SK-N-MC (cell line): ENCODE results near the gene ARPC5L.

Experiments
- EZH2 ChIP-seq: fragments of 200-600 bp; sonication (generic); IDR thresholded peaks from one replicate; pipeline ENCODE4 v1.6.1; 2017; ENCODE audit warnings: antibody characterized with exemption
- POLR2AphosphoS5 ChIP-seq: IDR thresholded peaks from 2 replicates; pipeline ENCODE4 v1.6.1; 2012; ENCODE audit warnings: mild to moderate bottlenecking, low read depth, low read length, borderline replicate concordance

- no peak for TF ChIP-seq POLR2AphosphoS5
- no peak for TF ChIP-seq EZH2
Measured at GRCh38 chr9:124855566-124855943, 6.4 kb upstream of the ARPC5L start.
